GM12878 (cell line): ENCODE measurements around the gene VPS54. TPM values are rescaled to one million over a fixed set of nuclear protein-coding genes. Genes with fewer than 3 reads are reported as not detected.
"Not testable (repeated sequence)": the region's sequence is repeated elsewhere in the genome, so short reads cannot be mapped to it uniquely, and the experiment has no call there.

ENCODE experiments used
- ATAC-seq: fragments of 200-7000 bp; cut with Tn5 transposase; 3 replicates; pipeline ENCODE4 v1.9.1; 2020; ENCODE audit warnings: mild to moderate bottlenecking, moderate library complexity
- BruUV-seq: library from RNA; stranded (reverse); fragments of 400-500 nt; replicated peaks from 2 replicates; lab custom pipeline; 2021; lab: Mats Ljungman, UMichigan
- CTCF ChIA-PET: fragments of 300-600 bp; sonication (Branson Sonifier 250); formaldehyde crosslinking; extraction: SDS; loops from one replicate; lab custom pipeline; 2021; ENCODE audit warnings: inconsistent platforms; lab: Yijun Ruan, JAX
- POLR2A ChIA-PET: fragments of 350-600 bp; formaldehyde crosslinking; extraction: SDS; loops from one replicate; lab custom pipeline; 2021; ENCODE audit warnings: inconsistent platforms; lab: Charles Lee
- RAD21 ChIA-PET: fragments of 300-600 bp; sonication (Branson Sonifier 250); formaldehyde crosslinking; loops from one replicate; lab custom pipeline; 2023; ENCODE audit warnings: antibody characterized with exemption; ENCODE audit not compliant: unreplicated experiment; lab: Charles Lee
- SMC1A ChIA-PET: fragments of 300-600 bp; sonication (Branson Sonifier 250); formaldehyde crosslinking; loops from one replicate; lab custom pipeline; 2023; ENCODE audit not compliant: unreplicated experiment, uncharacterized antibody; lab: Charles Lee
- DNase-seq: peaks from one replicate; pipeline ENCODE4 v3.0.0-alpha.2; 2011; ENCODE audit warnings: low read depth, low spot score
- FAIRE-seq: peaks from 3 replicates; lab custom pipeline; 2011; peaks lifted over from hg19 to GRCh38; lab: Jason Lieb, UNC
- H2AFZ ChIP-seq: 2 replicates; pipeline ENCODE4 v1.6.0; 2011; ENCODE audit warnings: low read depth, low read length, control low read depth; ENCODE audit not compliant: control insufficient read depth
- H3K27ac ChIP-seq: 2 replicates; pipeline ENCODE4 v1.5.1; 2011; ENCODE audit warnings: control low read depth; ENCODE audit not compliant: control insufficient read depth, insufficient read depth
- H3K27me3 ChIP-seq, 2 experiments: replicated peaks in 1 of 2; 2 replicates each; pipeline versions ENCODE4 v1.6.0 to v1.6.1; 2011; ENCODE audit warnings: low read length in 1 of 2; ENCODE audit not compliant: control insufficient read depth in 2 of 2, insufficient read depth in 2 of 2
- H3K36me3 ChIP-seq, 2 experiments: 2 replicates each; pipeline ENCODE4 v1.5.1; 2011; ENCODE audit warnings: low read length in 1 of 2; ENCODE audit not compliant: control insufficient read depth in 2 of 2, insufficient read depth in 2 of 2
- H3K4me1 ChIP-seq: 2 replicates; pipeline ENCODE4 v1.6.1; 2011; ENCODE audit warnings: mild to moderate bottlenecking, low read length, moderate library complexity, mixed read lengths; ENCODE audit not compliant: control insufficient read depth, insufficient read depth
- H3K4me2 ChIP-seq: 2 replicates; pipeline ENCODE4 v1.6.0; 2011; ENCODE audit warnings: control low read depth; ENCODE audit not compliant: control insufficient read depth, insufficient read depth
- H3K4me3 ChIP-seq: fragments of 200-600 bp; sonication (generic); 2 replicates; pipeline ENCODE4 v1.5.1; 2016
- H3K79me2 ChIP-seq: 2 replicates; pipeline ENCODE4 v1.6.0; 2011; ENCODE audit warnings: low read length; ENCODE audit not compliant: control insufficient read depth, insufficient read depth
- H3K9ac ChIP-seq: 2 replicates; pipeline ENCODE4 v1.8.0; 2011; ENCODE audit warnings: low read length, control low read depth, mixed read lengths; ENCODE audit not compliant: control insufficient read depth, insufficient read depth
- H3K9me3 ChIP-seq: replicated peaks from 3 replicates; pipeline ENCODE4 v1.5.1; 2011; ENCODE audit warnings: mild to moderate bottlenecking, low read length; ENCODE audit not compliant: control insufficient read depth, insufficient read depth
- H4K20me1 ChIP-seq: 2 replicates; pipeline ENCODE4 v1.6.0; 2011; ENCODE audit not compliant: control insufficient read depth, insufficient read depth
- E2F8 ChIP-seq: fragments of 450-650 bp; IDR thresholded peaks from 2 replicates; pipeline ENCODE4 v1.6.1; 2018; ENCODE audit warnings: mild to moderate bottlenecking, low read depth, moderate library complexity; ENCODE audit not compliant: partially characterized antibody
- EGR1 ChIP-seq, 2 experiments: IDR thresholded peaks; 1 replicate in 1 of 2; 2 replicates in 1 of 2; pipeline ENCODE4 v1.6.1; 2011 to 2012; ENCODE audit warnings: low read depth in 2 of 2, low read length in 2 of 2, borderline replicate concordance in 1 of 2, mild to moderate bottlenecking in 1 of 2, moderate library complexity in 1 of 2
- WGBS: methylation state at CpG from one replicate; pipeline ENCODE4 v1.1.6; 2016; ENCODE audit warnings: low lambda C conversion rate; ENCODE audit not compliant: insufficient replicate concordance, insufficient coverage; ENCODE audit errors: missing lambda C conversion rate; 5-methylcytosine and 5-hydroxymethylcytosine counted together
- in situ Hi-C: fragments of 300-500 bp; cut with MboI; formaldehyde crosslinking; loops from 9 replicates; pipeline ENCODE4 v1.14.3; 2018; ENCODE audit warnings: mixed read lengths
- intact Hi-C: fragments of 100-400 bp; cut with micrococcal nuclease; formaldehyde crosslinking; loops from one replicate; pipeline ENCODE4 v1.14.2; 2022; ENCODE audit not compliant: unreplicated experiment
- polyA plus RNA-seq, 11 experiments: library from polyadenylated mRNA; depleted of rRNA in 4 of 11; unstranded in 6 of 11; stranded (reverse) in 5 of 11; fragments of >200 nt; fragmentation: Nextera tagmentation in 4 of 11; fragmentation: Illumina TruSeq in 1 of 11; extraction: Ambion mirVana in 4 of 11; extraction: Trizol in 1 of 11; gene quantifications; 1 replicate in 1 of 11; 2 replicates in 10 of 11; pipeline versions ENCODE4 v1.2.1 to v1.2.3, GENCODE V29; 2011 to 2016; ENCODE audit warnings: inconsistent platforms in 2 of 11, missing spikeins in 2 of 11, low read depth in 1 of 11
- total RNA-seq, 4 experiments: library from RNA; depleted of rRNA in 3 of 4; stranded (reverse); fragments of >200 nt in 3 of 4; fragmentation: Illumina TruSeq in 1 of 4; extraction: Trizol in 1 of 4; gene quantifications; 2 replicates each; pipeline versions ENCODE4 v1.2.1 to v1.2.3, GENCODE V29; 2013 to 2021

Gene VPS54
- total and polyA plus RNA-seq, 10 of the 15 experiments (the other 5 are each of a cell fraction or from before 2014, with no cell fraction given), result 1.6 to 16.2 (median 9.3) TPM

- 98% methylated on average over 13 of the region's 13 CpGs for WGBS
- in situ Hi-C loops (no loop called here), intact Hi-C loops (no loop called here)
- H3K9ac ChIP-seq, result no peak overlapping the region
- no peaks in the 10 kb centered on the region for H4K20me1 ChIP-seq
- no peaks in the 10 kb centered on the region for H3K27me3 ChIP-seq
- ATAC-seq, result no peak
- no peak overlapping the region for H3K4me2 ChIP-seq
- no peak overlapping the region for H3K27ac ChIP-seq
- TF ChIP-seq EGR1 (IDR thresholded peaks at IDR 0.05; ENCODE audit: borderline replicate concordance in 1 of 2, low read depth in 2 of 2, low read length in 2 of 2) (no peak), E2F8 (no peak)
- TF ChIP-seq, all 136 proteins: peak for 0
- FAIRE-seq (no peak), DNase-seq (no peak)
- no peaks in the 10 kb centered on the region for H3K4me1 ChIP-seq
- SMC1A ChIA-PET, result no interaction called here
- no peaks in the 10 kb centered on the region; the same call in 1 of the 3 replicates for H3K9me3 ChIP-seq
- RAD21 ChIA-PET, result no interaction called here
- POLR2A ChIA-PET, result no interaction called here
- CTCF ChIA-PET, result no interaction called here
- H3K36me3 ChIP-seq, result no peaks in the 10 kb centered on the region
- H2AFZ ChIP-seq, result no peak overlapping the region
- no TSS peak for BruUV-seq
- H3K79me2 ChIP-seq, result no peaks in the 10 kb centered on the region
- no peak overlapping the region for H3K4me3 ChIP-seq
Measured at GRCh38 chr2:63992061-63992685, 27.1 kb downstream of the VPS54 start.

DNA sequence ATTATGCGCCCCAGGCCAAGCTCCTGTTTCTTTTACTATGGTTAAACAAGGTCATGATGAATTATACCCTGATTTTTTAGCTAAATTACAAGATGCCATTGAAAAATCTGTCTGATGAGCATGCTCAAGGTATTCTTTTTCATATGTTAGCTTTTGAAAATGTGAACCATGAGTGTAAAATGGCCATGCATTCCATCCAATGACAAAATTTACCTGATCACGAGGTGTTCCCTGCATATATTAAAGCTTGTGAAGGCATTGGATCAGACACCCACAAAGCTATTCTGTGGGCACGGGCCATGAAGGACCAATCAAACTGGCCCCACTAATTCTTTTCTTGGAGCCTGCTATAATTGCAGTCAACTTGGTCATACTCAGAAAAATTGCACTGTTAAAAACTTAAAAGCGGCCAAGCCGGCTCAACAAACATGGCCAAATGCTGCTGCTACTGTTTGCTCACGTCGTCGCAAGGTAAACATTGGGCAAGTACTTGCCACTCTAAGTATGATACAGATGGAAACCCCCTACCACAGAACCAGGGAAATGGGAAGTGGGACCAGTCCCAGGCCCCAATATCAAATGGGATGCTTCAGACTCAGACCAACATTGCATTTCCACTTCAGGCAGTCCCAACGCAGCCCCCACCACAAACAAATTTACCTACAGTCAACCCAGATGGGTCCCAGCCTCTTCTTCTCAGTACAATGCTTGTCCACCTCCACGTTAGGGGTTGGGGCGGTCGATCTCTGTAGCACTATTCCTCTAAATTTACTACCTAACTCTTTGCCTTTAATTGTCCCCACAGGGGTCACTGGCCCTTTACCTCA lies 27.8 kb downstream of the VPS54 start:
- H3K4me2 ChIP-seq, intact Hi-C loops, FAIRE-seq, DNase-seq, POLR2A ChIA-PET, H3K27ac ChIP-seq, ATAC-seq, H3K9me3 ChIP-seq, H3K4me3 ChIP-seq, RAD21 ChIA-PET, CTCF ChIA-PET, H2AFZ ChIP-seq, H3K27me3 ChIP-seq, BruUV-seq, H4K20me1 ChIP-seq, H3K4me1 ChIP-seq, H3K9ac ChIP-seq, in situ Hi-C loops, H3K36me3 ChIP-seq, H3K79me2 ChIP-seq: not testable (repeated sequence)
- WGBS, result 88% methylated on average over 12 of the region's 12 CpGs
- SMC1A ChIA-PET, result interaction anchor here (0.8 kb wide), 1 partner anchor 8 kb away, joined by 3 read pairs; no protein-coding TSS in a partner anchor
